Stomach (tissue), 9 donors: Measurements from ENCODE around the gene ZNF157. TPM values are rescaled to one million over a fixed set of nuclear protein-coding genes. Genes with fewer than 3 reads are reported as not detected.

Source experiments
- DNase-seq, 2 donors: peaks; one replicate each; pipeline versions ENCODE4 v3.0.0 to v3.0.0-alpha.2; 2013 to 2019
- H3K27ac ChIP-seq, 5 donors: fragments of 200-600 bp in 4 of 5; sonication (generic) in 4 of 5; one replicate each; pipeline ENCODE4 v1.5.1; 2013 to 2019; ENCODE audit warnings: mild to moderate bottlenecking in 1 of 5, moderate library complexity in 1 of 5
- H3K27me3 ChIP-seq, 3 donors: fragments of 200-600 bp; sonication (generic); one replicate each; pipeline ENCODE4 v1.5.1; 2017 to 2019; ENCODE audit warnings: mixed run types in 1 of 3
- H3K36me3 ChIP-seq, 4 donors: fragments of 200-600 bp; sonication (generic); 1 replicate in 3 of 4; 2 replicates in 1 of 4; pipeline ENCODE4 v1.5.1; 2016 to 2019
- H3K4me1 ChIP-seq, 4 donors: fragments of 200-600 bp; sonication (generic); one replicate each; pipeline ENCODE4 v1.5.1; 2016 to 2019
- H3K4me3 ChIP-seq, 4 donors: fragments of 200-600 bp; sonication (generic) in 3 of 4; one replicate each; pipeline ENCODE4 v1.5.1; 2016 to 2019; ENCODE audit warnings: mild to moderate bottlenecking in 1 of 4
- H3K9me3 ChIP-seq, 4 donors: fragments of 200-600 bp; sonication (generic); one replicate each; pipeline ENCODE4 v1.5.1; 2016 to 2019
- CTCF ChIP-seq, 7 experiments: fragments of 450-650 bp in 4 of 7; fragments of 200-600 bp in 3 of 7; sonication (generic) in 3 of 7; IDR thresholded peaks; one replicate each; pipeline ENCODE4 v1.5.1; 2016 to 2019; ENCODE audit warnings: antibody characterized with exemption in 7 of 7, control low read depth in 2 of 7, mild to moderate bottlenecking in 1 of 7
- EP300 ChIP-seq: sonication (generic); formaldehyde crosslinking; IDR thresholded peaks from one replicate; pipeline ENCODE4 v1.6.1; 2017; ENCODE audit warnings: antibody characterized with exemption
- POLR2A ChIP-seq, 4 donors: fragments of 450-650 bp; IDR thresholded peaks; one replicate each; pipeline ENCODE4 v1.6.1; 2016; ENCODE audit warnings: antibody characterized with exemption in 4 of 4, control low read depth in 2 of 4, mild to moderate bottlenecking in 1 of 4, moderate library complexity in 1 of 4
- POLR2AphosphoS5 ChIP-seq, 3 donors: sonication (generic); formaldehyde crosslinking; IDR thresholded peaks; one replicate each; pipeline ENCODE4 v1.6.1; 2016; ENCODE audit warnings: antibody characterized with exemption in 3 of 3
- WGBS, 5 donors: extraction: QIAGEN DNeasy Blood & Tissue Kit in 3 of 5; methylation state at CpG; one replicate each; pipeline versions ENCODE4 v1.1.5 to v1.1.7; 2013 to 2018; 5-methylcytosine and 5-hydroxymethylcytosine counted together
- intact Hi-C: fragments of 100-400 bp; cut with DNase I; formaldehyde crosslinking; loops from one replicate; pipeline ENCODE4 v1.15.1; 2023; ENCODE audit warnings: low total_unique reads
- polyA plus RNA-seq, 3 donors: library from polyadenylated mRNA; stranded (reverse); fragments of 200-250 nt; gene quantifications; one replicate each; pipeline ENCODE4 v1.2.3, GENCODE V29; 2013
- total RNA-seq, 5 donors: library from RNA; depleted of rRNA; stranded (reverse); fragments of >200 nt; gene quantifications; one replicate each; pipeline versions ENCODE4 v1.1.0 to v1.2.3, GENCODE V29; 2014 to 2016
- donor health status: healthy with polysubstance abuse.
- donor health status: Bipolar disorder and iron deficiency.
- donor health status: healthy.

ZNF157 gene
- total and polyA plus RNA-seq, 8 donors: 0.15 to 0.18 TPM; not detected in 6

- H3K27me3 ChIP-seq: no peaks in the 10 kb centered on the region
- H3K4me1 ChIP-seq: no peaks in the 10 kb centered on the region
- peaks cover 4 to 76% (median 58%) of the 10 kb centered on the region in 4 donors for H3K9me3 ChIP-seq
- intact Hi-C loops: no loop called here
- H3K27ac ChIP-seq: no peak overlapping the region
- 91 to 100% (median 98%) methylated on average over 11 of the region's 11 CpGs for whole genome bisulfite sequencing, 5 donors
- DNase-seq: no peak
- TF ChIP-seq POLR2A (IDR thresholded peaks at IDR 0.05) (no peak), CTCF (IDR thresholded peaks at IDR 0.05) (no peak), EP300 (no peak), POLR2AphosphoS5 (IDR thresholded peaks at IDR 0.05) (no peak)
- no peak overlapping the region for H3K4me3 ChIP-seq
- H3K36me3 ChIP-seq: peaks cover 0 to 55% (median 46%) of the 10 kb centered on the region in 4 donors
Measured at GRCh38 chrX:47447607-47448006, 77.2 kb downstream of the ZNF157 start.

- intact Hi-C loops: no loop called here
- Histone ChIP-seq H3K4me1 (no peaks in the 10 kb centered on the region), H3K4me3 (no peak overlapping the region), H3K9me3 (peaks cover 4 to 71% (median 54%) of the 10 kb centered on the region in 4 donors), H3K27ac (no peak overlapping the region), H3K36me3 (peaks cover 0 to 62% (median 53%) of the 10 kb centered on the region in 4 donors), H3K27me3 (no peaks in the 10 kb centered on the region)
- TF ChIP-seq POLR2A (IDR thresholded peaks at IDR 0.05) (no peak), EP300 (no peak), CTCF (IDR thresholded peaks at IDR 0.05) (no peak), POLR2AphosphoS5 (IDR thresholded peaks at IDR 0.05) (no peak)
- WGBS, 5 donors: 92 to 98% (median 96%) methylated on average over 6 of the region's 6 CpGs
- no peak for DNase-seq
Measured at GRCh38 chrX:47448165-47448806, 77.9 kb downstream of the ZNF157 start.

- WGBS, 5 donors: 86 to 100% (median 96%) methylated on average over 2 to 8 of the region's 8 CpGs
- DNase-seq: no peak
- no peak for TF ChIP-seq POLR2A (IDR thresholded peaks at IDR 0.05)
- no peak for TF ChIP-seq POLR2AphosphoS5 (IDR thresholded peaks at IDR 0.05)
- no peak for TF ChIP-seq CTCF (IDR thresholded peaks at IDR 0.05)
- TF ChIP-seq EP300: no peak
- Histone ChIP-seq H3K27ac (no peak overlapping the region), H3K4me1 (no peaks in the 10 kb centered on the region), H3K9me3 (peaks cover 4 to 54% (median 43%) of the 10 kb centered on the region in 4 donors), H3K27me3 (no peaks in the 10 kb centered on the region), H3K36me3 (peaks cover 0 to 95% (median 85%) of the 10 kb centered on the region in 4 donors), H3K4me3 (no peak overlapping the region)
- intact Hi-C loops: no loop called here
Measured at GRCh38 chrX:47452112-47452511, 81.7 kb downstream of the ZNF157 start.

- TF ChIP-seq POLR2A (IDR thresholded peaks at IDR 0.05) (no peak), EP300 (no peak), CTCF (IDR thresholded peaks at IDR 0.05) (no peak), POLR2AphosphoS5 (IDR thresholded peaks at IDR 0.05) (no peak)
- no peaks in the 10 kb centered on the region for H3K27me3 ChIP-seq
- intact Hi-C loops: no loop called here
- no peaks in the 10 kb centered on the region for H3K4me1 ChIP-seq
- 73 to 100% (median 80%) methylated on average over 5 to 6 of the region's 6 CpGs for WGBS, 5 donors
- H3K9me3 ChIP-seq: peaks cover 0 to 20% (median 7%) of the 10 kb centered on the region in 4 donors
- no peak overlapping the region for H3K27ac ChIP-seq
- peaks cover 0 to 64% (median 52%) of the 10 kb centered on the region in 4 donors for H3K36me3 ChIP-seq
- no peak for DNase-seq
- no peak overlapping the region for H3K4me3 ChIP-seq
Measured at GRCh38 chrX:47456080-47456479, 85.7 kb downstream of the ZNF157 start.
